A549 (cell line): ENCODE measurements around the gene ARL5C. TPM values are rescaled to one million over a fixed set of nuclear protein-coding genes. Genes with fewer than 3 reads are reported as not detected.
A peak's percentile ranks its signal among the peaks of the same experiment; 100 is the strongest.

ENCODE experiments used
- ATAC-seq, 2 experiments: fragments of 200-7000 bp in 1 of 2; fragments of >200 bp in 1 of 2; cut with Nextera tagmentation in 1 of 2; cut with Tn5 transposase in 1 of 2; 3 replicates each; pipeline versions ENCODE4 v1.8.0 to v1.9.1; 2018 to 2020; ENCODE audit warnings: mild to moderate bottlenecking in 1 of 2, moderate library complexity in 1 of 2
- CTCF ChIA-PET: fragments of 300-600 bp; sonication (Branson Sonifier 250); formaldehyde crosslinking; extraction: SDS; loops from one replicate; lab custom pipeline; 2021; ENCODE audit warnings: antibody characterized with exemption, inconsistent platforms; lab: Yijun Ruan, JAX
- POLR2A ChIA-PET: fragments of 350-600 bp; formaldehyde crosslinking; extraction: SDS; loops from one replicate; lab custom pipeline; 2021; ENCODE audit warnings: antibody characterized with exemption, inconsistent platforms; lab: Yijun Ruan, JAX
- DNase-seq, 2 experiments: peaks; one replicate each; pipeline versions ENCODE4 v3.0.0 to v3.0.0-alpha.2; 2011 to 2016; ENCODE audit warnings: low read depth in 1 of 2, low spot score in 1 of 2
- FAIRE-seq: peaks from 2 replicates; lab custom pipeline; 2011; peaks lifted over from hg19 to GRCh38; lab: Jason Lieb, UNC
- H3K27ac ChIP-seq, 2 experiments: fragments of >200 bp; sonication (Bioruptor Twin); formaldehyde crosslinking; 3 replicates each; pipeline ENCODE4 v1.5.1; 2016 to 2017
- H3K4me1 ChIP-seq: fragments of >200 bp; sonication (Bioruptor Twin); formaldehyde crosslinking; 3 replicates; pipeline ENCODE4 v1.6.1; 2016
- H3K4me2 ChIP-seq: fragments of >200 bp; sonication (Bioruptor Twin); formaldehyde crosslinking; 3 replicates; pipeline ENCODE4 v1.6.1; 2016
- H3K4me3 ChIP-seq: fragments of >200 bp; sonication (Bioruptor Twin); formaldehyde crosslinking; 3 replicates; pipeline ENCODE4 v1.5.1; 2016
- H3K9me3 ChIP-seq: fragments of >200 bp; sonication (Bioruptor Twin); formaldehyde crosslinking; 3 replicates; pipeline ENCODE4 v1.6.1; 2016
- BCL3 ChIP-seq: fragments of >200 bp; sonication (Bioruptor Twin); formaldehyde crosslinking; IDR thresholded peaks from 3 replicates; pipeline ENCODE4 v1.6.1; 2016
- BHLHE40 ChIP-seq: IDR thresholded peaks from 2 replicates; pipeline ENCODE4 v1.6.1; 2012; ENCODE audit warnings: low read depth, low read length, inconsistent platforms
- CHD4 ChIP-seq: fragments of 200-600 bp; sonication (generic); IDR thresholded peaks from 2 replicates; pipeline ENCODE4 v1.6.1; 2016; ENCODE audit warnings: antibody characterized with exemption, mild to moderate bottlenecking, borderline replicate concordance
- E2F6 ChIP-seq: IDR thresholded peaks from 2 replicates; pipeline ENCODE4 v1.6.1; 2012; ENCODE audit warnings: low read depth, borderline replicate concordance
- EHF ChIP-seq: fragments of 250-450 bp; sonication (Bioruptor Pico); IDR thresholded peaks from 2 replicates; pipeline ENCODE4 v1.5.0; 2020; ENCODE audit warnings: mild to moderate bottlenecking
- ELK1 ChIP-seq: fragments of 150-350 bp; IDR thresholded peaks from 2 replicates; pipeline ENCODE4 v1.6.1; 2014; ENCODE audit warnings: low read depth, mild to moderate bottlenecking, low read length
- FOXS1 ChIP-seq: fragments of 250-450 bp; sonication (Bioruptor Pico); IDR thresholded peaks from 2 replicates; pipeline ENCODE4 v1.5.0; 2020; ENCODE audit warnings: mild to moderate bottlenecking, moderate library complexity
- HES2 ChIP-seq: fragments of >200 bp; sonication (Bioruptor Twin); formaldehyde crosslinking; IDR thresholded peaks from 2 replicates; pipeline ENCODE4 v1.6.1; 2016
- HMGXB4 ChIP-seq: fragments of 250-450 bp; sonication (Bioruptor Pico); IDR thresholded peaks from 2 replicates; pipeline ENCODE4 v1.5.0; 2021; ENCODE audit warnings: mild to moderate bottlenecking, moderate library complexity, borderline replicate concordance
- JUNB ChIP-seq: fragments of >200 bp; sonication (Bioruptor Twin); formaldehyde crosslinking; IDR thresholded peaks from 2 replicates; pipeline ENCODE4 v1.6.1; 2016
- MAZ ChIP-seq: fragments of 150-350 bp; IDR thresholded peaks from 2 replicates; pipeline ENCODE4 v1.6.1; 2014; ENCODE audit warnings: antibody characterized with exemption, low read depth, low read length, borderline replicate concordance
- NPAS2 ChIP-seq: fragments of 250-450 bp; sonication (Bioruptor Pico); IDR thresholded peaks from 2 replicates; pipeline ENCODE4 v1.8.0; 2022; ENCODE audit warnings: mild to moderate bottlenecking, moderate library complexity, borderline replicate concordance
- PBX3 ChIP-seq: IDR thresholded peaks from 2 replicates; pipeline ENCODE4 v1.6.1; 2012
- POLR2AphosphoS2 ChIP-seq: conservative IDR thresholded peaks from 2 replicates; pipeline ENCODE4 v1.6.1; 2012; ENCODE audit warnings: low read length, improper control_type of control experiment, inconsistent platforms
- RCOR1 ChIP-seq: fragments of 150-350 bp; IDR thresholded peaks from 2 replicates; pipeline ENCODE4 v1.6.1; 2014; ENCODE audit warnings: antibody characterized with exemption, low read length, low read depth
- REST ChIP-seq: fragments of 200-600 bp; sonication (generic); IDR thresholded peaks from 2 replicates; pipeline ENCODE4 v1.6.1; 2016; ENCODE audit warnings: antibody characterized with exemption, mild to moderate bottlenecking, moderate library complexity
- SREBF2 ChIP-seq: fragments of 450-650 bp; IDR thresholded peaks from 2 replicates; pipeline ENCODE4 v1.6.1; 2014; ENCODE audit warnings: mild to moderate bottlenecking, moderate library complexity
- TP53 ChIP-seq: fragments of 250-450 bp; sonication (Bioruptor Pico); IDR thresholded peaks from 2 replicates; pipeline ENCODE4 v1.5.0; 2021; ENCODE audit warnings: mild to moderate bottlenecking, moderate library complexity
- ZFP36 ChIP-seq: fragments of 450-650 bp; IDR thresholded peaks from 2 replicates; pipeline ENCODE4 v1.6.1; 2014; ENCODE audit warnings: borderline replicate concordance; ENCODE audit not compliant: partially characterized antibody
- WGBS: methylation state at CpG from one replicate; pipeline ENCODE4 v1.1.6; 2017; ENCODE audit errors: missing lambda C conversion rate; 5-methylcytosine and 5-hydroxymethylcytosine counted together
- polyA plus RNA-seq, 4 experiments: library from polyadenylated mRNA; depleted of rRNA in 3 of 4; stranded (reverse); fragments of >200 nt; fragmentation: RNase III in 1 of 4; extraction: RNeasy Plus Mini Kit Qiagen cat#74134 plus additional on column Dnase treatment in 1 of 4; gene quantifications; 2 replicates in 3 of 4; 3 replicates in 1 of 4; pipeline ENCODE4 v1.2.3, GENCODE V29; 2011 to 2017

The ARL5C gene
- polyA plus RNA-seq, 2 of the 4 experiments (the other 2 are of a cell fraction): not detected

GRCh38 chr17:39153599-39154051 lies 12.3 kb downstream of the ARL5C start (continued):
- TF ChIP-seq PBX3: 0 out of 2 replicates have a peak, but pooled peaks have one; percentile 23
- 0 out of 2 replicates have a peak, but pooled peaks have one; percentile 13 for TF ChIP-seq RCOR1
- no peak for TF ChIP-seq POLR2AphosphoS2
- TF ChIP-seq SREBF2: peak; percentile 98
- peak; percentile 74; the same call in 1 of the 2 replicates for TF ChIP-seq HMGXB4 (CRISPR knock-in tag)

GRCh38 chr17:39151943-39152818 lies 13.8 kb downstream of the ARL5C start:
- no peak for FAIRE-seq
- H3K4me2 ChIP-seq: peak overlapping the region; percentile 83
- 55% methylated on average over 23 of the region's 25 CpGs for whole genome bisulfite sequencing
- ChIA-PET POLR2A (interaction anchor here (0.6 to 2.3 kb wide), 9 partner anchors 8 to 400 kb away, joined by 3 to 21 read pairs (median 6); partner anchors contain the start of genes LASP1, PSMB3 and RPL19), CTCF (interaction anchor here (0.6 to 30.5 kb wide), 82 partner anchors 9 to 485 kb away, joined by 3 to 612 read pairs (median 5); partner anchors contain the start of genes ARL5C, EPOP, FBXO47 and LASP1)
- peak in 1 of 2 experiments; percentile 54 for DNase-seq
- peak overlapping the region; percentile 89 for H3K4me3 ChIP-seq
- H3K9me3 ChIP-seq: no peaks in the 10 kb centered on the region
- peak overlapping the region; percentile 37 to 72; a peak in 3 of 6 replicates for H3K27ac ChIP-seq
- ATAC-seq: peak in 1 of 2 experiments; percentile 4; a peak in 2 of 6 replicates
- peaks cover 7% of the 10 kb centered on the region for H3K4me1 ChIP-seq
- TF ChIP-seq ZFP36 (no peak), NPAS2 (CRISPR knock-in tag) (no peak), BHLHE40 (no peak), MAZ (no peak), TP53 (no peak), E2F6 (no peak), ELK1 (no peak), JUNB (no peak), EHF (CRISPR knock-in tag) (no peak), CHD4 (no peak), BCL3 (no peak), PBX3 (no peak), HES2 (no peak), FOXS1 (CRISPR knock-in tag) (no peak), REST (no peak)
